HepG2 (cell line): Measurements from ENCODE around the gene TSHZ2. TPM values are rescaled to one million over a fixed set of nuclear protein-coding genes. Genes with fewer than 3 reads are reported as not detected.

ENCODE experiments used
- AGO2 ChIP-seq: fragments of 200-400 bp; formaldehyde crosslinking; optimal IDR thresholded peaks from 2 replicates; pipeline ENCODE3; 2017; ENCODE audit warnings: mild to moderate bottlenecking, low read depth, low read length, moderate library complexity
- ERF ChIP-seq: IDR thresholded peaks from 2 replicates; pipeline ENCODE4 v1.6.1; 2018; ENCODE audit warnings: missing biosample characterization, missing genetic modification reagents
- GRHL1 ChIP-seq: sonication (generic); formaldehyde crosslinking; conservative IDR thresholded peaks from 2 replicates; pipeline ENCODE4 v1.8.0; 2022; ENCODE audit warnings: missing genetic modification reagents
- HCFC1 ChIP-seq: fragments of 150-350 bp; IDR thresholded peaks from 2 replicates; pipeline ENCODE4 v1.6.1; 2014; ENCODE audit warnings: low read depth, low read length
- HNRNPLL ChIP-seq: fragments of 200-400 bp; formaldehyde crosslinking; IDR thresholded peaks from 2 replicates; pipeline ENCODE4 v1.6.1; 2017; ENCODE audit warnings: mild to moderate bottlenecking, low read depth, low read length; ENCODE audit not compliant: poor library complexity, severe bottlenecking
- KLF16 ChIP-seq, 2 experiments: sonication (generic) in 1 of 2; formaldehyde crosslinking in 1 of 2; IDR thresholded peaks; 2 replicates each; pipeline versions ENCODE4 v1.6.1 to v1.8.0; 2016 to 2023; ENCODE audit warnings: missing genetic modification reagents in 2 of 2, missing compliant biosample characterization in 1 of 2
- NCOR1 ChIP-seq: fragments of 200-600 bp; sonication (generic); IDR thresholded peaks from 2 replicates; pipeline ENCODE4 v1.7.0; 2017; ENCODE audit warnings: antibody characterized with exemption, low read length, borderline replicate concordance
- NFE2L1 ChIP-seq: sonication (generic); formaldehyde crosslinking; IDR thresholded peaks from 2 replicates; pipeline ENCODE4 v1.4.0; 2020; ENCODE audit warnings: missing genetic modification reagents, mild to moderate bottlenecking, borderline replicate concordance
- PAF1 ChIP-seq: IDR thresholded peaks from 2 replicates; pipeline ENCODE4 v1.6.1; 2016; ENCODE audit warnings: missing genetic modification reagents, missing compliant biosample characterization
- RCOR2 ChIP-seq: IDR thresholded peaks from 2 replicates; pipeline ENCODE4 v1.6.1; 2016; ENCODE audit warnings: missing biosample characterization, missing genetic modification reagents
- RFX5 ChIP-seq: IDR thresholded peaks from 2 replicates; pipeline ENCODE4 v1.6.1; 2011; ENCODE audit warnings: low read depth, low read length, improper control_type of control experiment
- SP5 ChIP-seq: IDR thresholded peaks from 2 replicates; pipeline ENCODE4 v1.6.1; 2016; ENCODE audit warnings: low read depth, borderline replicate concordance
- SRSF9 ChIP-seq: fragments of 200-400 bp; formaldehyde crosslinking; IDR thresholded peaks from 2 replicates; pipeline ENCODE4 v1.6.1; 2018; ENCODE audit warnings: borderline replicate concordance, mild to moderate bottlenecking, low read depth, low read length; ENCODE audit not compliant: insufficient read depth, poor library complexity, severe bottlenecking
- ZBTB7A ChIP-seq: sonication (generic); formaldehyde crosslinking; IDR thresholded peaks from 2 replicates; pipeline ENCODE4 v1.8.0; 2022; ENCODE audit warnings: mild to moderate bottlenecking, missing genetic modification reagents
- ZEB1 ChIP-seq: IDR thresholded peaks from 2 replicates; pipeline ENCODE4 v1.6.1; 2012; ENCODE audit warnings: mild to moderate bottlenecking, low read depth, inconsistent platforms; ENCODE audit not compliant: insufficient replicate concordance
- ZFP37 ChIP-seq: sonication (generic); formaldehyde crosslinking; IDR thresholded peaks from 2 replicates; pipeline ENCODE4 v1.4.0; 2020; ENCODE audit warnings: missing genetic modification reagents, borderline replicate concordance
- ZFP90 ChIP-seq: sonication (generic); formaldehyde crosslinking; IDR thresholded peaks from 2 replicates; pipeline ENCODE4 v1.8.0; 2022; ENCODE audit warnings: missing genetic modification reagents, mild to moderate bottlenecking, inconsistent platforms, borderline replicate concordance
- ZIK1 ChIP-seq: sonication (generic); formaldehyde crosslinking; IDR thresholded peaks from 2 replicates; pipeline ENCODE4 v1.5.0; 2020; ENCODE audit warnings: mild to moderate bottlenecking, low read depth, missing genetic modification reagents, borderline replicate concordance
- ZMYM4 ChIP-seq: sonication (generic); formaldehyde crosslinking; IDR thresholded peaks from 2 replicates; pipeline ENCODE4 v1.8.1; 2023; ENCODE audit warnings: mild to moderate bottlenecking, missing genetic modification reagents
- ZNF138 ChIP-seq: sonication (generic); formaldehyde crosslinking; IDR thresholded peaks from 2 replicates; pipeline ENCODE4 v1.5.0; 2020; ENCODE audit warnings: mild to moderate bottlenecking, low read depth, missing genetic modification reagents
- ZNF3 ChIP-seq: IDR thresholded peaks from 2 replicates; pipeline ENCODE4 v1.7.0; 2017; ENCODE audit warnings: inconsistent platforms
- ZNF382 ChIP-seq: sonication (generic); formaldehyde crosslinking; IDR thresholded peaks from 2 replicates; pipeline ENCODE4 v1.5.0; 2020; ENCODE audit warnings: missing genetic modification reagents, mild to moderate bottlenecking, borderline replicate concordance
- ZNF83 ChIP-seq: sonication (generic); formaldehyde crosslinking; IDR thresholded peaks from 2 replicates; pipeline ENCODE4 v1.4.0; 2020; ENCODE audit warnings: missing genetic modification reagents, mild to moderate bottlenecking, borderline replicate concordance
- ZNF841 ChIP-seq: sonication (generic); formaldehyde crosslinking; IDR thresholded peaks from 2 replicates; pipeline ENCODE4 v1.8.1; 2023; ENCODE audit warnings: missing genetic modification reagents, borderline replicate concordance
- ZSCAN12 ChIP-seq: sonication (generic); formaldehyde crosslinking; IDR thresholded peaks from 2 replicates; pipeline ENCODE4 v1.9.0; 2021; ENCODE audit warnings: mild to moderate bottlenecking, missing genetic modification reagents
- polyA plus RNA-seq, 8 experiments: library from polyadenylated mRNA; depleted of rRNA in 3 of 8; stranded (reverse) in 7 of 8; unstranded in 1 of 8; fragments of >200 nt; fragmentation: Illumina TruSeq in 4 of 8; extraction: Trizol in 4 of 8; gene quantifications; 2 replicates each; pipeline versions ENCODE4 v1.2.1 to v1.2.3, GENCODE V29; 2011 to 2016; ENCODE audit warnings: low read depth in 4 of 8, missing spikeins in 1 of 8, mixed read lengths in 1 of 8; ENCODE audit not compliant: insufficient read depth in 1 of 8
- total RNA-seq, 5 experiments: library from RNA; depleted of rRNA; stranded (reverse); fragments of >200 nt; fragmentation: Illumina TruSeq; extraction: Trizol; gene quantifications; 2 replicates each; pipeline ENCODE4 v1.2.3, GENCODE V29; 2016; ENCODE audit warnings: low read depth in 1 of 5
- TF ChIP-seq, protein P1 (sequence below): sonication (generic); formaldehyde crosslinking; IDR thresholded peaks from 2 replicates; pipeline ENCODE4 v1.4.0; 2020; ENCODE audit warnings: mild to moderate bottlenecking, missing genetic modification reagents
- TF ChIP-seq, protein P2 (sequence below): sonication (generic); formaldehyde crosslinking; IDR thresholded peaks from 2 replicates; pipeline ENCODE4 v1.4.0; 2020; ENCODE audit warnings: missing genetic modification reagents

Gene TSHZ2
- total and polyA plus RNA-seq, 2 of the 13 experiments (the other 11 are each of a cell fraction or from before 2014, with no cell fraction given) = 0.01 TPM; not detected in 1

DNA sequence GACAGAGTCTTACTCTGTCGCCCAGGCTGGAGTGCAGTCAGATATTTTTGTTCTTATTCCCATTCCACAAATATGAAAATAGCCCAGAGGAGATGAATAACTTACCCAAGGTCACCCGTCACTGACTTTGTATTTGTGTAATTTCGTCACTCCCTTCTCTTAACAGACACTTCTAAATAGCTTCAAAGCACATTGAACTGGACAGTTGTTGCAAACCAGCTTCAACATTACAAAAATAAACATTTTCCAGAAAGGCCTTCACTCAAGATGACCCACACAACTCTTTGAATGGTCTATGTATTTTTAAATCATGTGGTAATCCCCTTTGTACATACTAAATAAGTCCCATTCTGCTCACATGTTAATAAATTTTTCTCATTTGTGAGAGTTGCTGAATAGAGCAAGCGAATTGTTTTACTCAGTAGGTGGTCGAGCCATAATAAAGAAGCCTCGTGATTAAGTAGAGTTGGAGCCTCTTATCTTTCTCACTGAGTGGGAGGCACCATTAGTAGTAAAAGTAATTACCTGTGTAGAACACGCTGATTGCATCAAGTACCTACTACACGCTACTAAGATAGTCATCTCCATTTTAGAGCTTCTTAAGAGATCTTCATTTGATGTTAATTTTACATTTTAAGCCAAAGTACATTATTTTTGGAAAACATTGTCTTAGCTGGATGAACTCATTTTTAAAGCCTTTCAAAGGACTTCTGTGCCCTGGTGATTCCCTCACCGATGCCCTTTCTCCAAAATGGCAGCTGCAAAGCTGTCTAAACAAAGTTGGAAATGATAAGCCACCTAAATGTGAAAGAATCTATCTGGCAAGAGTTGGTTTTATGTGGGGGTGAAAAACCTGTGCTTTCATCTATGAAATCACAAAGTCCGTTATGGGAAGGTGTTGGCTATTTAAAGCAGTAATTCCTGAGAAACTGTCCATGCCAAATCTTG, 110.0 kb downstream of the TSHZ2 start (continued):
- TF ChIP-seq SRSF9 (no peak), ERF (CRISPR knock-in tag) (no peak), ZNF3 (CRISPR knock-in tag) (no peak), ZNF83 (CRISPR knock-in tag) (no peak), ZBTB7A (CRISPR knock-in tag) (no peak), AGO2 (no peak), KLF16 (CRISPR knock-in tag; IDR thresholded peaks at IDR 0.05) (peak in 1 of 2 experiments; percentile 90; a peak in 2 of 4 replicates), GRHL1 (CRISPR knock-in tag) (no peak), NCOR1 (peak; percentile 13; the same call in 1 of the 2 replicates), NFE2L1 (no peak), ZIK1 (CRISPR knock-in tag) (no peak), ZFP90 (CRISPR knock-in tag) (no peak), RFX5 (no peak), HCFC1 (no peak), ZNF382 (no peak), ZSCAN12 (no peak), PAF1 (CRISPR knock-in tag) (no peak), ZMYM4 (CRISPR knock-in tag) (no peak), SP5 (CRISPR knock-in tag) (peak; percentile 64), ZNF841 (CRISPR knock-in tag) (no peak; the same call in 1 of the 2 replicates), ZEB1 (no peak), HNRNPLL (no peak), ZNF138 (CRISPR knock-in tag) (no peak), RCOR2 (CRISPR knock-in tag) (0 out of 2 replicates have a peak, but pooled peaks have one; percentile 49), ZFP37 (no peak)
- TF ChIP-seq, protein P1, sequence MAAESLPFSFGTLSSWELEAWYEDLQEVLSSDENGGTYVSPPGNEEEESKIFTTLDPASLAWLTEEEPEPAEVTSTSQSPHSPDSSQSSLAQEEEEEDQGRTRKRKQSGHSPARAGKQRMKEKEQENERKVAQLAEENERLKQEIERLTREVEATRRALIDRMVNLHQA (CRISPR knock-in tag) = no peak
- TF ChIP-seq, protein P2, sequence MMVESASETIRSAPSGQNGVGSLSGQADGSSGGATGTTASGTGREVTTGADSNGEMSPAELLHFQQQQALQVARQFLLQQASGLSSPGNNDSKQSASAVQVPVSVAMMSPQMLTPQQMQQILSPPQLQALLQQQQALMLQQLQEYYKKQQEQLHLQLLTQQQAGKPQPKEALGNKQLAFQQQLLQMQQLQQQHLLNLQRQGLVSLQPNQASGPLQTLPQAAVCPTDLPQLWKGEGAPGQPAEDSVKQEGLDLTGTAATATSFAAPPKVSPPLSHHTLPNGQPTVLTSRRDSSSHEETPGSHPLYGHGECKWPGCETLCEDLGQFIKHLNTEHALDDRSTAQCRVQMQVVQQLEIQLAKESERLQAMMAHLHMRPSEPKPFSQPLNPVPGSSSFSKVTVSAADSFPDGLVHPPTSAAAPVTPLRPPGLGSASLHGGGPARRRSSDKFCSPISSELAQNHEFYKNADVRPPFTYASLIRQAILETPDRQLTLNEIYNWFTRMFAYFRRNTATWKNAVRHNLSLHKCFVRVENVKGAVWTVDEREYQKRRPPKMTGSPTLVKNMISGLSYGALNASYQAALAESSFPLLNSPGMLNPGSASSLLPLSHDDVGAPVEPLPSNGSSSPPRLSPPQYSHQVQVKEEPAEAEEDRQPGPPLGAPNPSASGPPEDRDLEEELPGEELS (CRISPR knock-in tag) = peak; percentile 91
